Activated CD4-positive, alpha-beta T cell treated with anti-CD3 and anti-CD28 coated beads, Interleukin-2, Interleukin-4, amounts not matched to agents 100 ng/mL and 50 ng/mL, durations not matched to agents 16 hours and 8 hours (primary cell): ENCODE results near the gene MAGI1.

Source experiments
- DNase-seq: peaks from one replicate; pipeline ENCODE4 v3.0.0-alpha.2; 2020; ENCODE audit warnings: low spot score

Gene MAGI1

GRCh38 chr3:65478551-65479500 is 559.9 kb downstream of the MAGI1 start:
- no peak for DNase-seq

- DNase-seq, result no peak
Measured at GRCh38 chr3:65473736-65474135, 565.0 kb downstream of the MAGI1 start.

GRCh38 chr3:65472501-65472900 is 566.2 kb downstream of the MAGI1 start:
- no peak for DNase-seq

GRCh38 chr3:65466300-65466988 is 572.3 kb downstream of the MAGI1 start:
- DNase-seq, result no peak

GRCh38 chr3:65449841-65450428 is 588.8 kb downstream of the MAGI1 start:
- no peak for DNase-seq

- no peak for DNase-seq
Measured at GRCh38 chr3:65448120-65448519, 590.6 kb downstream of the MAGI1 start.

GRCh38 chr3:65445573-65446169 is 593.0 kb downstream of the MAGI1 start:
- no peak for DNase-seq

GRCh38 chr3:65444447-65444815 is 594.3 kb downstream of the MAGI1 start:
- no peak for DNase-seq

- no peak for DNase-seq
Measured at GRCh38 chr3:65443739-65444446, 594.8 kb downstream of the MAGI1 start.

GRCh38 chr3:65439641-65440284 is 599.0 kb downstream of the MAGI1 start:
- DNase-seq, result no peak

- no peak for DNase-seq
Measured at GRCh38 chr3:65438612-65439011, 600.1 kb downstream of the MAGI1 start.

- DNase-seq, result no peak
Measured at GRCh38 chr3:65438096-65438495, 600.6 kb downstream of the MAGI1 start.

GRCh38 chr3:65436580-65436979 is 602.1 kb downstream of the MAGI1 start:
- no peak for DNase-seq

- DNase-seq, result no peak
Measured at GRCh38 chr3:65433480-65433879, 605.2 kb downstream of the MAGI1 start.

GRCh38 chr3:65432388-65433003 is 606.2 kb downstream of the MAGI1 start:
- DNase-seq, result no peak

GRCh38 chr3:65425880-65426279 is 612.8 kb downstream of the MAGI1 start:
- no peak for DNase-seq

GRCh38 chr3:65422154-65422553 is 616.6 kb downstream of the MAGI1 start:
- no peak for DNase-seq

- DNase-seq, result no peak
Measured at GRCh38 chr3:65419233-65419632, 619.5 kb downstream of the MAGI1 start.

GRCh38 chr3:65413891-65414290 is 624.8 kb downstream of the MAGI1 start:
- DNase-seq, result no peak

GRCh38 chr3:65412588-65412987 is 626.1 kb downstream of the MAGI1 start:
- DNase-seq, result no peak

- no peak for DNase-seq
Measured at GRCh38 chr3:65411367-65411766, 627.4 kb downstream of the MAGI1 start.
